Measurements from ENCODE around the gene MSLN.

Gene MSLN

DNA sequence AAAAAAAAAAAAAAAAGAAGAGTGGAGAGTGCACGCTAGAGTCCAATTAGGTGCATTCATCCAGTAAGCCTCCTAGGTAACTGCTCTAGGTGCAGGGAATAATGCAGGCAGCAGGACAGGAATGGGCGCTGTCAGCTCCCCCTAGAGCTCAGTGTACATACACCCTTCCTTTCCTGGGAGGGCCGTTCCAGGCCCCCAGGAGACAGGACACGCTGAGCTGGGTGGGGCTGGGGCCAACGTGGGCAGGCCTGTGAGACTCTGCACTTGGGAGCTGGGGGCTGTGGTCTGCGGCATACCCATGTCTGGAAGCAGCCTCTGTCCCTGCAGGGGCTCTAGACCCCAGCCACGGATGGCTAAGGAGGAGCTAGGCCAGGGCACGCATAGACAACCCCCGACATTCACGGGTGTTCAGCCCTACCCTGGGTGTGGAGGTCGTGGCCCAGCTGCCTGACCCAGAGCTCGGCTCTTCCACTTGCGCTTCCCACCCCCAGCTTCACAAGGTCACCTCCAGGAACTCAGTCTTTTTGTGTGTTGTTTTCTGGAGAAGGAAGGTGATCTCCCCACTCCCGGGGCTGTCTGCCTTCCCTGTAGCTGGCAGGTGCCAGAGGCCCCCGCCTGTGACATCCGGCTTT lies 40.6 kb upstream of the MSLN start:
- DNase-seq (ENCODE audit: low spot score): no peak
- TF ChIP-seq, protein P1, sequence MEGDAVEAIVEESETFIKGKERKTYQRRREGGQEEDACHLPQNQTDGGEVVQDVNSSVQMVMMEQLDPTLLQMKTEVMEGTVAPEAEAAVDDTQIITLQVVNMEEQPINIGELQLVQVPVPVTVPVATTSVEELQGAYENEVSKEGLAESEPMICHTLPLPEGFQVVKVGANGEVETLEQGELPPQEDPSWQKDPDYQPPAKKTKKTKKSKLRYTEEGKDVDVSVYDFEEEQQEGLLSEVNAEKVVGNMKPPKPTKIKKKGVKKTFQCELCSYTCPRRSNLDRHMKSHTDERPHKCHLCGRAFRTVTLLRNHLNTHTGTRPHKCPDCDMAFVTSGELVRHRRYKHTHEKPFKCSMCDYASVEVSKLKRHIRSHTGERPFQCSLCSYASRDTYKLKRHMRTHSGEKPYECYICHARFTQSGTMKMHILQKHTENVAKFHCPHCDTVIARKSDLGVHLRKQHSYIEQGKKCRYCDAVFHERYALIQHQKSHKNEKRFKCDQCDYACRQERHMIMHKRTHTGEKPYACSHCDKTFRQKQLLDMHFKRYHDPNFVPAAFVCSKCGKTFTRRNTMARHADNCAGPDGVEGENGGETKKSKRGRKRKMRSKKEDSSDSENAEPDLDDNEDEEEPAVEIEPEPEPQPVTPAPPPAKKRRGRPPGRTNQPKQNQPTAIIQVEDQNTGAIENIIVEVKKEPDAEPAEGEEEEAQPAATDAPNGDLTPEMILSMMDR (IDR thresholded peaks at IDR 0.05): no peak
- peak overlapping the region; percentile 68 to 93 for H3K27ac ChIP-seq
- peak overlapping the region; percentile 95 for H3K4me3 ChIP-seq

DNA sequence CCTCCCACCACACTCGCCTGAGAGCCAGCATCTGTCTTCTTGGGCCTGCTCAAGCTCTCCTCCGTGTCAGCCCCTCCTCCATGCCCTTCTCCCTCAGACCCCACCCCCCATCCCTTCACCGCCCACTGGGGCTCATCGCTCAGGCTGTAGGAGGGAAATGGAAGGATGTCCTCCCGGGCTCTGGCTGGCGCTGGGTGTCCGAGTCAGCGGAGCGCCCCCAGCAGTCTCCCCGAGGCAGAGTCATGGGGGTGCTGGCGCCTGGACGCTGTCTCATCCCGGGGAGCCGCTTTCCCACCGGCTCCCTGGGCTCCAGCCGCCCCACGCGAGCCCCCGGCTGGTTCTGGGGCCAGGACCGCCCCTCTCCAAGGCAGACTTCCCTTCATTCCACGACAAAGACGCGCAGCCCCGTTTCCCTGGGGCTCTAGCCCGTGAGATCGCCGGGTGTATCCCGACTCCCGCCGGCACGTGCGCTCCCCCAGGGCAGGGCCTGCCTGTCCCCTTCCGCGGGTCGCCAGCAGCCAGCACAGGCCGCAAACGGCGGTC lies 40.0 kb upstream of the MSLN start:
- DNase-seq (ENCODE audit: low spot score): no peak
- H3K27ac ChIP-seq: peak overlapping the region; percentile 68 to 93
- TF ChIP-seq, protein P1 (IDR thresholded peaks at IDR 0.05): no peak
- peak overlapping the region; percentile 95 for H3K4me3 ChIP-seq

DNA sequence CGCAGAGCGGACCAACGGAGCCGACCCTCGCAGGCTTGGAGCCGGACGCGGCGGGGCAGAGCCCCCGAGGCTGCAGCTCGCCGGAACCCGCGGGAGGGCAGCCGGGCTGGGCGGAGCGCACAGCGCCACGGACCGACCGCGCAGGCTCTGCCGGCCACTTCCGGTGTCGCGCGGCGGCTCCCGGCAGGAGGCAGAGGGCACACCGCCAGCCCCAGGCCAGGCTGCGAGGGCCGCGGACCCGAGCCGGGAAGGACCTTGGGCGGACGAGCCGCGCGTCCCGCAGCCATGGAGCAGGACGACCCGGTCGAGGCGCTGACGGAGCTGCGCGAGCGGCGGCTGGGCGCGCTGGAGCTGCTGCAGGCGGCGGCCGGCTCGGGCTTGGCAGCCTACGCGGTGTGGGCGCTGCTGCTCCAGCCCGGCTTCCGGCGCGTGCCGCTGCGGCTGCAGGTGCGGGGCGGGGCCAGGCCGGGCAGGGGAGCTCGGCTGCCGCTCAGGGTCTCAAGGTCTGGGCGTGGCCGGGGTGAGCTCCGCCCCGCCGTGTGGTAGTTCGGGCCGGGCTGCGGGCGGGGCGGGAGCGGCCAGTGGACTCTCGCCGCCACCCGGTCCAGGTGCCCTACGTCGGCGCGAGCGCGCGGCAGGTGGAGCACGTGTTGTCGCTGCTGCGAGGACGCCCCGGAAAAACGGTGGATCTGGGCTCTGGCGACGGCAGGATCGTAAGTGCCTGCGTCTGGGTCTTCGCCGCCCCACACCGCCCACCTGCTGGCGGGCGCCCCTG lies 39.4 kb upstream of the MSLN start, which contains the start of gene ANTKMT:
Gene ANTKMT, plus strand, starts transcription at position 157 of the 775 bp plus-strand sequence. Its CDS starts 129 bp downstream, at position 286.
- no peak for DNase-seq (ENCODE audit: low spot score)
- TF ChIP-seq, protein P1 (IDR thresholded peaks at IDR 0.05): no peak
- peak within 1 kb of the TSS; percentile 68 to 93 for H3K27ac ChIP-seq
- peak within 1 kb of the TSS; percentile 95 for H3K4me3 ChIP-seq

DNA sequence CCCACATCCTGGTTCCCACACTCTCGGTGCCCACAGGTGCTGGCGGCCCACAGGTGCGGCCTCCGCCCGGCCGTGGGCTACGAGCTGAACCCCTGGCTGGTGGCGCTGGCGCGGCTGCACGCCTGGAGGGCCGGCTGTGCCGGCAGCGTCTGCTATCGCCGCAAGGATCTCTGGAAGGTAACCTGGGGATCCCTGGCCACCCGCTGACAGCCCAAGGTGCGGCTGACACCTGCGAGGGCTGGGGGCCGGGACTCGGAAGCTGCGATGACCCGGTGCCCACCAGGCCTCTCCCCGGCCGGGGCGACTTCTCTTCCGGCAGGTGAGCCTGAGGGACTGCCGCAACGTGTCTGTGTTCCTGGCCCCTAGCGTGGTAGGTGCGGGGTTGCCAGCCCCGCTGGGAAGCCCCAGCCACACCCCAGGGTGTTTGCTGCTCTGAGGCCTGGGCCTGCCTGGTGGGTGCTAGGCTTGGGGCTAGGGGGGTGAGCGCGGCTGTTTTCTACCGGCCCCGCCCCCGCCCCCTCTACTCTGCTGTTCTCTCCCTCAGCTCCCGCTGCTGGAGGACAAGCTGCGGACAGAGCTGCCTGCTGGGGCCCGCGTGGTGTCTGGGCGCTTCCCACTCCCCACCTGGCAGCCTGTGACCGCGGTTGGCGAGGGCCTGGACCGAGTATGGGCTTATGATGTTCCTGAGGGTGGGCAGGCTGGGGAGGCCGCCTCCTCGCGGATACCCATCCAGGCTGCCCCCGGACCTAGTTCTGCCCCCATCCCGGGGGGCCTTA lies 38.6 kb upstream of the MSLN start:
- TF ChIP-seq, protein P1 (IDR thresholded peaks at IDR 0.05): no peak
- peak overlapping the region in 1 of 2 donors; percentile 93 for H3K27ac ChIP-seq
- no peak for DNase-seq (ENCODE audit: low spot score)
- peak overlapping the region; percentile 95 for H3K4me3 ChIP-seq

DNA sequence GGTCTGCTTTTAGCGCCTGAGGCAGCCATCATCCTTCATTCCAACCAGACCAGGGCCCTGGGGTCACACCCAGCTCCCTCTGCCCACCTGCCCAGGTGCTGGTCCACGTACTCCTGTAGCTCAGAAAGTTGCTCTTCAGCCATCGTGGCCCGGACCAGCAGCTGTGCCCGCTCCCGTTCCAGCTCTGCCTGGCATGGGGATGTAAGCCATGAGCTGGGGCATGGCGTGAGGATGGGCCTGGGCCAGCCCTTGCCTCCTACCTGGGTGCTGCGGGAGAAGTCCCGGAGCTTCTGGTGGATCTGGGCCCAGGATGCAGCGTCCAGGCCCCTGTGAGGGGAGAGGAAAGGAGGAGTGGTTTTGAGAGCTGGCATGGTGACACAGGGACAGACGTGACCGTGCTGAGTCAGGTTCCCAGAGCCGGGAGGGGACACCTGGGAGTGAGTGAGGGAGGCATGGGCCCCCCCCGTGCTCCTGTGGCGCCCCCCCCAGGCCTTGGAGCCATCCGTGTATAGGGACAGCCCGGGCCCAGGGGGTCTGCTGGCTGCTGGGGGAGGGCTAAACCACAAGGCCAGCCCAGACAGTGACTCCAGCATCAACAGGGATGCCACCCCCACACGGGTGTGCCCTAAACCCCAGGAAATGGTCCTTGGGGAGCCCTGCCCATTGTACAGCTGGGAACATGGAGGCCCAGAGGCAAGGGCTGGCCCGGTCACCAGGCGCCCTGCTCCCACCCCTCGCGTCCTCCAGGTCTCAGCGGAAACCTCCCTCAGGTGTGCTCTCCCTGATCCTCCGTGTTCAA lies 37.5 kb upstream of the MSLN start:
- Histone ChIP-seq H3K27ac (no peak overlapping the region), H3K4me3 (no peak overlapping the region)
- no peak for DNase-seq (ENCODE audit: low spot score)
- TF ChIP-seq, protein P1 (IDR thresholded peaks at IDR 0.05): no peak

DNA sequence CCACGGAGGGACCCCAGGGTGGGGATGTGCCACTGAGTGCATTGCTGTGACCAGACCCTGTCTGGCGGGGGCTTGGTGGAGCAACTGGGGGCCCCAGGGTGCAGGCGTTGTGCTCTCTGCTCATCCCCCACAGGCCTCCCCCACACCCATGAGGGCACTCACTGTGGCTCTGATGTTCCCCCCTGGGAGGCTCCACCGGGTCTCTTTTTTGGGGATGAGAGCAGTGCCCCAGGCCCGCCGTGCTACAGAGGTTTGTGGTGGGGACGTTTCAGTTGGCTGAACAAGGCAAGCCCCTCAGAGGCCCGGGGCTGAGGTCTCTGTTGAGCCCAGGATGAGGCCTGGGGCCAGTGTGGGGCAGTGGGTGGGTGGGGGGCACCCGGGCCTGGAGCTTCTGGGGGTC lies 36.8 kb upstream of the MSLN start:
- no peak overlapping the region for H3K27ac ChIP-seq
- TF ChIP-seq, protein P1 (IDR thresholded peaks at IDR 0.05): no peak
- H3K4me3 ChIP-seq: no peak overlapping the region
- DNase-seq (ENCODE audit: low spot score): no peak

Data from coronary artery (tissue), 2 donors.